GM21390 (cell line): ENCODE results near the gene UBL7.

Experiments used
- ATAC-seq: cut with Tn5 transposase; IDR thresholded peaks from one replicate; pipeline ENCODE4 v1.9.1; 2021; ENCODE audit not compliant: unreplicated experiment

The UBL7 gene

DNA sequence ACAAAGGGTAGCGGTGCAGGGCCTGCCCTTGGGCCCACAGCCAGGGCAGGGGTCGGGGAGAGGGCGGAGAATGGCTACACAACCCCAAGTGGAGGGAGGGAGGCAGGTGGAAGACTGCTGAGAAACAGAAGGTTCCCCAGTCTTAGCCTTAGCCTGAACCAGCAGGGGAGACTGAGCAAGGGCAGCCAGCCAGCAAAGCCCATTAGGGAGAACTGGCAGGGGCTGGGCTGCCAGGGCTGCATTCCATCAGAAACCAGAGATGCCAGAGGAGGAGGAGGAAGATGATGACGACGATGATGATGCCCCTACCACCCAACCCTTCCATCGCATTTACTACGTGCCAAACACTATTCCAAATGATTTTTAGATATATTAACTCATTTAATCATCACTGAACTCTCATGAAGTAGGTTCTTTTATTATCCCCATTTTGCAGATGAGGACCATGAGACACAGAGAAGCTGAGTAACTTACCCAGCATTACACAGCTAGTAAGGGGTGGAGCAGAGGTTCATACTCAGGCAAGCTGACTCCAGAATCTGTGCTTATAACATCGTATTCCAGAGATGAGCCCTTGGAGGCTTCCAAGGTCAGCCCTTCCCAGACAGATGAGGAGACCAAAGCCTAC, 35.9 kb downstream of the UBL7 start:
- ATAC-seq: no peak

DNA sequence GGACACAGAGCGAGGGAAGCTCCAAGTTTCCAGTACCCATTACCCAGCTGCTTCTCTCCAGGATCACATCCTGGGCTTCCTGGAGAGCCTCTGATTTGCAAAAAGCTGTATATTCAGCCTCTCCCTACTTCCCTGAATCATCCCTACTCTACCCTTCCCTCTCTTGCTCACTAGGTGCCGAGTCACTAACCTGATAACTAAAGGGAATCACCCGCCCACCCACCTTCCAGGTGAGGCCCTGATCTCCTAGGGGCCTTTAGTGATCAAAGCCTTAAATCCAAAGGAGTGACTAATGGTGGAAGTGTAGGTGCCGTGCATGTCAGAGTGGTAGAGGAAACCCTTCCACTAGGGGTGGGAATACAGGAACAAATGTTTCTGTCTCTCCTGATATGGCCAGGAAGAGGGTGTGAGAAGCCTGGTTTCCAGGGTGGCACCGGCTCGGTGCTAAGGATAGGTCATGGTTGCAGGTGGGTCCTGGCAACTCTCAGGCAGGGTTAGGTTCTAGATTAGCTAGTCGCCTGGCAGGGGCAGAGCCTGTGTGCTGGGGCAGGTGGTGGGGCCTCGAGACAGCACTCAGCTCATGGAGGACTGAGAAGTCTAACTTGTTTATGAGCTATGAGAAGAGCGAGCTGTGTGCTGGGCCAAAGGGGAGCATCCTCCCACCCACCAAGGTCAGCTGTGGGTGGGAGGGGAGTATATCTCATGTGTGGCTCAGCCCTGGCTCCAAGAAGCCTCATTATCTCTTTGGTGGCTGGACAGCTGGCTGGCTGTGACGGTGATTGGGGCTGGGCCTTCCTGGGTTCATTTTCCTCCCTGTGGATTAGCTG, 37.3 kb downstream of the UBL7 start:
- ATAC-seq: no peak

DNA sequence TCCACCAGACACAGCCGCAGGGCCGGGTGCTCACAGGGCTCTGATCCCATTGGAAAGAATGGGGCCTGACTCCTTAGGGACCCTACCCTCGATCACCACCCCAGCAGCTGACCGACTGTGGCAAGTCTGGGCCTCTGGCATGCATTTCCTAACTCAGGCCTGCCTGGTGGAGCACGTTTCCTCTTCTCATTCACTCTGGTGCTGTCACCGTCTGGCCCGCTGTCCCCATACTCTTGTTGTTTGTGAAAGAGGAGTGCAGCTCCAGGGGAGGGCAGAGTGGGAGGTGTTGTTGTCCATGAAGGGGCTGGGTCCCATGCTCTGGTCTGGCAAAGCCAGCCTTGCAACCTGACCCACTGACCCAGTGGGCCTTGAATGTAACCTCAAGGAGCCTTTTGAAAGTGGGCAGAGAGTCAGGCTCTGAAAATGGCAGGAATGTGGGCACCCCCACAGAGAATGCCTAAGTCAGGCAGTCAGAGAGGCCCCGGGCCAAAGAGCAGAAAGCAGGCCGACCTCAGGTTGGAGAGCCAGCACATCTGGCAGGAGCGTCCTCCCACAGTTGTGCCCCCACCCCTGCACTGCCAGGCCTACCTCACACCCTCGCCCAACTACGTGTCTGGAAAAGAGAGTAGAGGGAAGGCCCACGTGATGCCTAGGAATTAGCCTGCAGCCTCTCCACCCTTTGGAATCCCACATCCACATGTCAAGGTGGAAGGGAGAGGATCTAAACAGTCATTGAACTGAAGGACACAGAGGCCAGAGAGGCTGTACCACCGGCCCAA, 38.1 kb downstream of the UBL7 start:
- no peak for ATAC-seq

DNA sequence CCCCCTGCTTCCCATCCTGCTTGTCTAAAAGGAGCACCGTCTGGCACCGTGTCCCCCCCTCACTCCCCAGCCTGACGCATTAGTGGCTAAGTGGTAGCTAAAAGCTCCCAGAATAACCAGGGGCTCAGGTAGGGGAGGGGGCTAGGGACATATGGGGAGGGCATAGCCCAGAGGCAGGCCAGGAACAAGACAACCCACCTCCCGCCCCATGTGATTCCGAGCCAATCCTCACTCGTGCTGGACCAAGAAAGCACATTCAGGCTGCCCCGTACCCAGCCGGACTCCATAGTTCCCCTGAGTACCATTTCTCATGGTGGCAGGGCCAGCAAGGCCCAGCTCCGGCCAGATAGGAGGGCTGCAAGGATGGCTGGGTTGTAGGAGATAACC, 38.7 kb downstream of the UBL7 start:
- ATAC-seq: no peak

DNA sequence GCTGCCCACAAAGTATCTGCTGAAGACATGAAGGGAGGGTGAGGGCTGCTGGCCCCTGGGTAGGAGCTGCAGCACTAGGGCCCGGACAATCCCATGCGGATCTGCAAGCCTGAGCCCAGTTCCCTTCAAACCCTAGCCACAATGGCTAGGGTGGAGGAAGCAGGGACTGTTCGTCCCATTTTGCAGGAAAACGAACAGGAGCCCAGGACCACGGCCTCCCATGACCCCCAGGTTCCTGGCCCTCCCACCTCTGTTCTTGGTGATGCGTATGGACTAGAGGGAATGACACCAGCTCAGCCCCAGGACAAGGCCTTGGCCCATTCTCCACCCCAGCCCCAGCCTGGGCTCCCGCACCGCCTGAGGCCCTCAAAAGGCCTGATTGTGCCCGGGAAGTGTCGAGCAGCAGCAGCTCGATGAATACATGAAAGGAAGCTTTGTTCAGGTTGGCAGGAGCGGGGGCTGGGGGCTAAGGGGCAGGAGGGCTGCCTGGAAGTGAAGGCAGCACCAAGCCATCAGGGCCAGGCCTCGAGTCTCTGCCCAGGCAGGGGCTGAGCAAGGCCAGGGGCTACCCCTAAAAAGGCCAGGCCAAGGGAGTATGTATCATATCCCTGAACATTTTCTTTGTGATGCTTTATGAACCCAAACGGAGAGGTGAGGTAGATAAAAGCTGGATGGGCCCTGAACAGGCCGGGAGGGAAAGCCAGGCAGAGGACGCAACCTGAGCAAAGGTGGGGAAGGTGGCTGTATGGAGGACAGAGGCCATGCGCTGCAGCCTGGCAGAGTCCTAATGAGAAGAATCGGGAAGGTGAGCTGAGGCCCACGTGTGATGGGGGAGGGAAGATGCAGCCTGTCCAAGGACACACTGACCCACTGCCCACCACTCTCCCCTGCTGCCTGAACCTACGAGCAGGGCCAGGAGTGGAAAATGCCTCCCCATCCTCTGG, 39.4 kb downstream of the UBL7 start:
- ATAC-seq: no peak

DNA sequence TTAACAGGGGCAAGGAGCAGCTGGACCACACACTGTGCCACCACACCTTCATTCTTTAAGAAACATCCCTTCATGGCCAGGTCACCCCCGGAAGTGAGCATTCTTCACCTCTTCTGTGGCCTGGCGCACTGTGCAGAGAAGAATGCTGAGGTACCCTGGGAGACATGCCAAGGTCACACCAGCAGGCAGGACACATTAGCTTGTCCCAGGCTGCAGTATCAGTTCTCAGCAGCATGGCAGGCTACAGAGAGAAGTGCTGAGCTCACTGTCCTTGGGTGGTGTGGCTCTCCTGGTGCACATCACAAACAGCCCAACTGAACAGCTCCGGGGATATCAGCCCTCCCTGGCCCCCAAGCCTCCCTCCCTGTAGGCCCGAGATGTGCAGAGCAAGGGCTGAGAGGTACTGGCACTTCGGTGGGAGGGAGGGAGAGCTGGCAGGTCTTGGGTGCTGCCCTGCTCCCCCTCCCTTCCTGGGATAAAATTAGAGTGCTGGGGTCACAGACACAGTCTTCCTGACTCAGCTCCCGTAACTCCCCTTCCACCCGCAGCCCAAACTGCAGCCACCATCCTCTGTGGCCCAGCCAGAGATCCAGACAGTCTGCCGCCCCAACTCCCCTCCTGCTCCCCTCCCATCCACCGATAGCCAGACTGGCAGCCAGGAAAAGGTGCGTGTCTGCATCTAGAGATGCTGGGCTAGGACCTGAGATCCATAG, 40.6 kb downstream of the UBL7 start:
- no peak for ATAC-seq

DNA sequence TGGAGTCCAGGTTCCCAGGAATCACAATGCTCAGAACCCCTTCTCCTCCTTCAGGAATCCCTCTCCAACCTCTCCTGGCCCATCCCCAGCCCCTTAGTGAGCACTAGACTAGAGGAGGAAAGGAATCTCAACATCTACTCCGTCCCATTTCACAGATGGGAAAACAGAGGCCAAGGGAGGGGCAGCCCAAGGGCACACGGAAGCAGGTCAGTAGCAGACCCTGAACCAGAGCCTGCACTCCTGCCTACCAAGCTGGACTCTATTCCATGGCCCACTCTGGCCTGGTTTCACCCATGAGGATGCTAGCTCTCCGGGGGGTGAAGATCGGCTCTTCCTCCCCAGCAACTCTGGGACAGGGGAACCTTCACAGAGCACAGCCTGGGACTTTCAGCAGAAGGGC, 41.5 kb downstream of the UBL7 start:
- no peak for ATAC-seq

DNA sequence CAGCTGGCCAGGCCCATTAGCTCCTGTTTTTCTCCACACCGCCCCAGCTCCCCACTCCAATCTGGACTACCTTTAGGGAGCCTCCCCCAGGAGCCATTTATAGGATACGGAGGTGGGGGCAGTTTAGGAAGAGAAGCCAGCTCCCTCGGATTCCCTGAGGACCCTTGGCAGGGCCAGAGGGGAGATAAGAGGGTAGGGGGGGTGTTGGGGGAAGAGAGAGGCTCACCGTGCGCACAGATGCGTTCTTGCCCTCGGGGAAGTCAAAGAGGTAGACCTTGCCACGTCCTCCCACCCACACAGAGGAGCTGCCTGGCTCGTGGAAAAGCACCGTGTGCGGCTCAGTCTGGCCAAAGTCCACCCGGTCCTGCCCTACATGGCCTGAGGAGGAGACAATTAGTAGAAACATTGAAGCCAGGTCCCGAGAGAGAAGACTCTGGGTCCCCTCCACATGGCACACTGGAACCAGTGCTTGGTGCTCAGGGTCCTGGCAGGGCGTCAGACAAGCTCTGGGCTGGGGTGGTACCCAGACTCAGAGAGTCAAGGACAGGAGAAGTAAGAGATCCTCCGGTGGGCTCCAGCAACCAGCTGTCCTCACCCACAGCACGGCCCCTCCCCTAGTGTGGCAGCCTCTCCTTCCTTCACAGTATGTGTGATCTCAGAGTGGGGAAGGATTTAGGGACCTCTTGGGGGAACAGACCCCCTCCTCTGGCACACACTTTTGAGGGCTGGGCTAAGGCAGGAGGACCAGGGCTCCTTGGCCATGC, 42.2 kb downstream of the UBL7 start:
- ATAC-seq: no peak

DNA sequence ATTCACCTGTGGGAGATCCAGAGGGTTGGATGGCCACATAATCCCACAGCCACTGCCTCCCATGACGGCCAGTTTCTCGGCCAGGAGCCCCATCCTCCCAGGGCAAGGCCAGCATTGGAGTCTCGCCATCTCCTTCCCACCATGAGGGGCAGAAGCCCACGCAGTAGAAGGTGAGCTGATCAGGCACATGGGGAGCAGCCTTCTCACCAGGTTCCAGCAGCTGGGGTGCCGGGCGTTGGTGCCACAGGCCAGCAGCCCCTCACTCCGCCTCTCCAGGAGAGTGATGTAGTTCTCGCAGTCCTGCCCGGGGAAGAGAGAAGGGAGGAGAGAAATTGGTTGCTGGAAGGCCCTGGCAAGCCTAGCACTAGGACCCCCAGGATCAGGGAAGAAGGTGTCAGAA, 43.3 kb downstream of the UBL7 start:
- no peak for ATAC-seq

DNA sequence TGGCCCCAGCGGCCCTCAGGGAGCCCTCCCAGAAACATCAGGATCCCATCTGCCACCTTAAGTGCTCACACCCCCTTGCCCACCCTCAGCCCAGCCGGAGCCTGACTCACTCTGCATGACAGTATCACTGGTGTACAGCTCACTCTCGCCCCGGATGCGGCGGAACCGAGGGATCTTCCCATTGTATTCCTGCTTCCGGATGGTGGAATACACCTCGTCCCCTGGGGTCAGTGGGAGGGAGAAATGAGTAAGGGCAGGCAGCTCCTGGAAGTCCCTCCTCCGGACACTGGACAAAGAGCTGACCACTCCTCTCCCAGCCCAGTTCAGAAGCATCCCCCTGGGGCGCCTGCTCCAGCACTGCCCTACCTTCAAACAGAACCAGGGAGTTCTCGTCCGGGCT, 43.7 kb downstream of the UBL7 start:
- ATAC-seq: no peak

DNA sequence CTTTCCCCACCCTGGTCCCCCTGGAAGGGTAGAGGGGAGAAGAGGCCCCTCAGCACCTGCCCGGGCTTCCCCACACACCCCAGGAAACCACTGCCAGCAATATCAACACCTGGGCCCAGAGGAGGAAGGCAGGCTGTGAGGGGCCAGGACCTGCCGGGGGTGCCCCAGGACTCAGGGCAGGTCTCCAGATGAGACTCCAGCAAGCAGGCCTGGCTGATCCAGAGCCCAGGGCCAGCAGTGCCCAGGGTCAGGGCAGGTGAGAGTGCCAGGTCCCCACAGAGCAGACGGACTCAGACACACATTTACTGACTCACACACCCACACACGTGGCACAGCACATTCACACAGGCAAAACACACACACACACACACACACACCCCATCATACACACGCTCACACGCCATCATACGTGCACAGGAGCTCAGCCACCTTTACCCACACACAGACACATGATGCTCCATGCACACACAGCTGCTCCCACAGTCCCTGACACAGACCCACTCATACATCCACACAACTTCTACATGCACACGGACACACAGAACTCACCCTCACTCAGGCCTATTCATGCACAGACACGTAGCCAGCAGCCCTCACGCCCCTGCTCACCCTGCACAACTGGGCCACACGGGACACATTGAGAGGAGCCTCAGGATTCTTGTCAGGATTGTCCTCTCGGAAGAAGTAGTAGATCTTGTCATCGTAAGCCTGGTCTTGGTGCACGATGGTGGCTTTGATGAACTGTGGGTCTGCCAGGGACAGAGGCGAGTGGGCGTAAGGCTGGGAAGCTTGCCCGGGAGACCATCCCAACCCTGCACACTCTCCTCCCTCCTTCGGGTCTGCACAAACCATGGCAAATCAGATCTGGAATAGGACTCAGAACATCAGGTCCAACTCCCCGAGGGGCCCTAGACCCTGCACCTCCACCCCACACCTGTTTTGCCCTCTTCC, 44.7 kb downstream of the UBL7 start:
- no peak for ATAC-seq

DNA sequence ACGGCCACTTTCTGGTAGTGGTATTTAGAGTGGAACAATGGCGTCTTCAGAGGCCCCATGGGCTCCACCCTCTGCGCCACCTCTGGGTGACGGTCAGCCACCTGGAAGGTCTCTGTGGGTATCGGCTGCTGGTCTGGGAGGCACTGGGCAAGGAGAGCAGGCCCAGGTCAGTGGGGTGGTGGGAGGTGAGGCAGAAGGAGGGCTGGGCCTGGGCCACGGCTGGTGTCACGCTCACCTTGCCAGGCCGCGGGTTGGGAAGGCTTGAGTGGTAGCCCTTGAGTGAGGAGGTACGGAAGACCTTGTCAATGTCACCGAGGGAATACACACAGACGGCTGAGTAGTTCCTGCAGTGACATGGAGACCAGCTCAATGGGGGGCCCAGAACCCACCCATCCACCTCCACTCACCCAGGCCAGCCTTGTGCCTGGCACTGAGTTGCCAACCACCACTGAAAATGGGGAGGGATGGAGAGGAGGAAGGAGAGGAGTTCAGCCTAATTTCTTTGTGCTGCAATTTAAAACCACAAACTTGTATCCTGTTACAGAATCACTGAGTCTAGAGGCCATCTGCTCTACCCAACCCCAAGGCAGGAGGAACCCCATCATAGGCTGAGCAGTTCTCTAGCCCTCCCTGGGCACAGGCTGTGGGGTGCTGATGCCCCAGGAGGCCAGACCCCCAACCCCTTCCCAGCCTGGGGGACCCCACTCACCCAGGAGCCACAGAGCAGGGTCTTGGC, 46.2 kb downstream of the UBL7 start:
- ATAC-seq: no peak

DNA sequence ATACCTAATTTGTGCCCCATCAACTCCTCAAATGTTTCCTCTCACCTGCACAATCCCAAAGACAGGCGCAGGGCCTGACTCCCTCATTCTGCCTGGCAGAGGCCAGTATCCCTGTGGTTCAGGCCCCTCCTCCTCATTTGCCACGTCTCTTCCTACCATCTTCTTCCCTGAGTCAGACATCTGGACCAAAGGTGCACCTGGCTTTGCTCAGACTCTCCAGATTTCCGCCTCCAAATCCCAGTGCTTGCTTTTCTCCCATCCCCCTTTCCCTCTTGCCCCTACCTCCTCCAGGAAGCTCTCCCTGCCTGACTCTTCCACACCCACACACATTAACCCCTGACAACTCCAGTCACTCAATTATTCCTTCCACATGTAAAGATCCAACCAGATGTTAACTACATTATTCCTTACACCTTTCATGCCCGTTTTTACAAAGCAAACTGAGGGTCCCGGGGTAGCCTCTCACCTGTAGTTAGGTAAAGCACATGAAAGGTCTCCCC, 46.8 kb downstream of the UBL7 start:
- ATAC-seq: no peak

DNA sequence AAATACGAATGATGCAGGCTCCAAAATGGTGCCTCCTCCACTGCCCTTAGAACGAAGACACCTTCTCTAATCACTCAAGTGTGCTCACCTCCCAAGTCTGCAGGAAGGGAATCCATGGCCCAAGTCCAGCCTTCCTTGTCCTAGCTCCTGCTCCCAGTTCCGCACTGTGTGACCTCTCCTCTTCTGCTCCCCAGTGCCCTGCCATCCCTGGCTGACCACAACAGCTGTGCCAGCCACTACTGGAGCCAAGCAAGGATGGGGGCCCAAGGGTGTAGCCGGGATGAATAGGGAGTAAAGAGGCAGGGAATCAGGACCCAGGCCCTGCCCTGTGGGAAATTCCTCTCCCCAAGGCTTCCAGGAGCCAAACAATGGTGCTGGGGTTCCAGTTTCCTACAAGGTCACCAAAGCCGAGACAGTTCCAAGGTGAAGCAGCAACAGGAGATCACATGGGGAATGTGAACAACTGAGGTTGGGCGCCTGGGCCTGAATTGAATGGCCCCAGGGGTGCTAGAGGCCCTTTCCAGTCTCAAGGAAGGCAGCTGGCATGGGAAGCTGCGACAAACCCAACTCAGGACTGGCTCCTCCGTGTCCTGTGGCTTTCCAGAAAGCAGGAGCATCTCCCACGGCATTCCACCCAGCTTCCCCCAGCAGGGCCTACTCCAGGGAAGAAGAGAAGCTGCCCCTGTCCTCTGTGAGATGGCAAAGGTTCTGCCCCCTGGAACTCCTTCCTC, 47.4 kb downstream of the UBL7 start:
- ATAC-seq: no peak

DNA sequence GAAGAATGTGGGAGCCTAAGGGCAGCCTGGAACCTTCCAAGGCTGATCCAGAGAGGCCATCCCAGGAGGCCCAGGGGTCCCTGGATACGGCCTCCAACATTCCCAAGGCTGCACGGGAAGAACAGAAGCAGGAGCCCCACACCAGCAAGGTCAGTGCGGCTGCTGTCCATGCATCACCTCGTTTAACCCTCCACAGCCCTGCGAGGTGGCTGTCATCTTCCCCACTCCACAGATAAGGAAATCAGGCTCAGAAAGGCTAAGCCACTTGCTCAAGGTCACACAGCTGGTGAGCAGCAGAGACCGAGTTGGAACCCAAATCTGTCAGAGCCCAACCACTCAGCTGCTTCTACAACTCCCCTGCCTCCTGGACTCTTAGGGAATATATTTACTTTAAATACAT, 48.8 kb downstream of the UBL7 start:
- no peak for ATAC-seq

DNA sequence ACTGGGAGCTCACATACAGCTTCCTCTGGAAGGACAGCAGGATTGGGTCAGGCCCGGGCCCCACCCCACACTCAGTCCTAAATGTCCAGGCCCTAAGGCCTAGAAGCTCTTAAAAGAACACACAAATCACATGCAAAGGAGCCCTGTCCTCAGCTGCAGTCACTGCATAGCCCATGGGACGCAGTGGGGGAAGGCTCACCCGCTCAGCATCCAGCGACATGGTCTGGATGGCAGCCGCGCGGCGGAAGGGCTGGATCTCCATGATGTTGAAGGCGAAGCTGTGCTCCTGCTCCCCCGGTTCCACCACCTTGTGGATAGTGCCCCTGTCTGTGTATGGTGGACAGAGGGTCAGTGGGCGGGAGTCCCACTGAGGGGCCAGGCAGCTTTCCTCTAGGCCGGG, 49.3 kb downstream of the UBL7 start:
- no peak for ATAC-seq

DNA sequence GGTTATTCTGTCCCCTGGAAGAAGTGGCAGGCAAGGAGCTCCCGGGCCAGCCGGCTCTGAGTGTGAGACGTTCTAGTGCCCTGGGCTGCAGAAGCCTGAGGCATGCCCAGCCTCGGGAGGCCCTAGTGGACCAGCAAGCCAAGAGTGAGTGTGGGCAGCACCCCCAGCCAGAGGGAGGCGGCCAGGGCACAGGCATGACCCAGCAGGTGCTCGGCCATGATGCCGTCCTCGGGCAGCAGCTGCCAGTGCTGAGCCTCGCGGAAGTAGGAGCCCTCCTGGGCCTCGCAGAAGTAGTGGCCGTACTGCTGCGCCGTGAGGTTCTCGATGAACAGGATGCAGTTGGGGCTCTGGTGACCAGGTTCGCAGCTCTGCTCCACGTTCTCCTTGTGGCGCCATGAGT, 50.5 kb downstream of the UBL7 start:
- ATAC-seq: no peak
